ENCODE data around the gene ARHGAP33.

Gene ARHGAP33

DNA sequence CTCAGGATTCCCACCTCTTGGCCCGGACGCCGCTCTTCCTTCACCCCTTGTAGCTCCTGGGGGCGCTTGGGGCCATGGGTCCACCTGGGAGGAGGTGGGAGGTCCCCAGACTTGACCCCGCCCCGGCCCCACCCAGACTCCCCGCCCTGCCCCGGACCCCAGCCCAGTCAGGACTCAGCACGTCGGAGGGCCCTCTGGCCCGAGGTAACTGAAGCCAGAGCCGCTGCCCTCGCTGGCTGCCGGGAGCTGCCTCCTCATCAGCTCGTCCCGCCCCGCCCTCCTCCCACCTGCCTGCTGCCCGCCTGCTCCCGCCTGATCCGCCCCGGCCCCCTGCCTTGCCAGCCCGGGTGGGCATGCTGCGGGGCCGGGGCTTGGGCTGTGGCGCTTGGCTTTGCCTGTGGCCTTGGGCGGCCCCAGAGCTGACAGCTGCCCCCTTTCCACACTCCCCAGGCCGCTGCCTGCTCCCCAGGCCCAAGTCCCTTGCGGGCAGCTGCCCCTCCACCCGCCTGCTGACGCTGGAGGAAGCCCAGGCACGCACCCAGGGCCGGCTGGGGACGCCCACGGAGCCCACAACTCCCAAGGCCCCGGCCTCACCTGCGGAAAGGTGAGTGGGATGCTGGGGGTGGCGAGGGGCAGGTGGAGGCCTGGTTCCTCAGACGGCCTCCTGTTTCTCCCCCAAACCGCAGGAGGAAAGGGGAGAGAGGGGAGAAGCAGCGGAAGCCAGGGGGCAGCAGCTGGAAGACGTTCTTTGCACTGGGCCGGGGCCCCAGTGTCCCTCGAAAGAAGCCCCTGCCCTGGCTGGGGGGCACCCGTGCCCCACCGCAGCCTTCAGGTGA, 9.4 kb downstream of the ARHGAP33 start:
- DNase-seq (ENCODE audit: low spot score), result no peak
- Histone ChIP-seq H3K4me3 (no peak overlapping the region), H3K27ac (no peak overlapping the region)
- no peak for TF ChIP-seq CTCF (IDR thresholded peaks at IDR 0.05)

DNA sequence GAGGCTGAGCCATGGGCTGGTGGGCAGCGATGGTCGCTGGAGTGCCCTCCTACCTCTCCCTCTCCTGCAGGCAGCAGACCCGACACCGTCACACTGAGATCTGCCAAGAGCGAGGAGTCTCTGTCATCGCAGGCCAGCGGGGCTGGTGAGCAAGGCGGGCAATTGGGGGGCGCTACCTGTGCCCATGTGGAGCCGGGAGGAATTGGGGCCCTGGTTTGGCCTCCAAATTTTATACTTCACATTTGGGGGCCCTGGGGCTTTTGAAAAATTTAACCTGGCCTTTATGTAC, 9.9 kb downstream of the ARHGAP33 start:
- Histone ChIP-seq H3K27ac (no peak overlapping the region), H3K4me3 (no peak overlapping the region)
- no peak for TF ChIP-seq CTCF (IDR thresholded peaks at IDR 0.05)
- DNase-seq (ENCODE audit: low spot score), result no peak

- TF ChIP-seq CTCF (IDR thresholded peaks at IDR 0.05), result no peak
Measured at GRCh38 chr19:35786299-35787160, 11.2 kb downstream of the ARHGAP33 start.

GRCh38 chr19:35787227-35787799, 11.9 kb downstream of the ARHGAP33 start:
- H3K27ac ChIP-seq, result no peak overlapping the region
- no peak overlapping the region for H3K4me3 ChIP-seq
- no peak for TF ChIP-seq CTCF (IDR thresholded peaks at IDR 0.05)
- no peak for DNase-seq (ENCODE audit: low spot score)

More at GRCh38 chr19:35786299-35787160, 11.2 kb downstream of the ARHGAP33 start:
- Histone ChIP-seq H3K27ac (no peak overlapping the region), H3K4me3 (no peak overlapping the region)
- DNase-seq (ENCODE audit: low spot score), result no peak

DNA sequence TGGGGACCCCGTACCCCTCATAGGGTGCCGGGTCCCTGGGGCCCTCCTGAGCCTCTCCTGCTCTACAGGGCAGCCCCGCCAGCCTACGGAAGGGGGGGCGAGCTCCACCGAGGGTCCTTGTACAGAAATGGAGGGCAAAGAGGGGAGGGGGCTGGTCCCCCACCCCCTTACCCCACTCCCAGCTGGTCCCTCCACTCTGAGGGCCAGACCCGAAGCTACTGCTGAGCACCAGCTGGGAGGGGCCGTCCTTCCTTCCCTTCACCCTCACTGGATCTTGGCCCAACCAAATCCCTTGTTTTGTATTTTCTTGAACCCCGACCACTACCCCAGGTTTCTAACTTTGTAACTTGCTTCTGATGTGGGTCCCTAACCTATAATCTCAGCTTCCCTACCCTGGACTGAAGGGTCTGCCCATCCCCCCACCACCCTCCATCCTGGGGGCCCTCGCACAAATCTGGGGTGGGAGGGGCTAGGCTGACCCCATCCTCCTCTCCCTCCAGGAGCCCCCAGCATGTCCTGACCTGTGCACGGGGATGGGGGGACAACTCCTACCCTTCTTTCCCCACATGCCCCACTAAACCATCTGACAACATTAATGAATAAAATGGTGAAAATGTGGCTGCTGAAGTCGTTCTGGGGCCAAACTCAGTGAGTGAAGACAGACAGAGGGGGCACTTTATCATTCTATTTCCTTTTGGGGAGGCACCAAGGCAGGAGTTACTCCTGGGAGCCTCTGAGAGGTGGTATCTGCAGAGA, 13.0 kb downstream of the ARHGAP33 start:
- Histone ChIP-seq H3K4me3 (no peak overlapping the region), H3K27ac (no peak overlapping the region)
- DNase-seq (ENCODE audit: low spot score), result no peak
- no peak for TF ChIP-seq CTCF (IDR thresholded peaks at IDR 0.05)

DNA sequence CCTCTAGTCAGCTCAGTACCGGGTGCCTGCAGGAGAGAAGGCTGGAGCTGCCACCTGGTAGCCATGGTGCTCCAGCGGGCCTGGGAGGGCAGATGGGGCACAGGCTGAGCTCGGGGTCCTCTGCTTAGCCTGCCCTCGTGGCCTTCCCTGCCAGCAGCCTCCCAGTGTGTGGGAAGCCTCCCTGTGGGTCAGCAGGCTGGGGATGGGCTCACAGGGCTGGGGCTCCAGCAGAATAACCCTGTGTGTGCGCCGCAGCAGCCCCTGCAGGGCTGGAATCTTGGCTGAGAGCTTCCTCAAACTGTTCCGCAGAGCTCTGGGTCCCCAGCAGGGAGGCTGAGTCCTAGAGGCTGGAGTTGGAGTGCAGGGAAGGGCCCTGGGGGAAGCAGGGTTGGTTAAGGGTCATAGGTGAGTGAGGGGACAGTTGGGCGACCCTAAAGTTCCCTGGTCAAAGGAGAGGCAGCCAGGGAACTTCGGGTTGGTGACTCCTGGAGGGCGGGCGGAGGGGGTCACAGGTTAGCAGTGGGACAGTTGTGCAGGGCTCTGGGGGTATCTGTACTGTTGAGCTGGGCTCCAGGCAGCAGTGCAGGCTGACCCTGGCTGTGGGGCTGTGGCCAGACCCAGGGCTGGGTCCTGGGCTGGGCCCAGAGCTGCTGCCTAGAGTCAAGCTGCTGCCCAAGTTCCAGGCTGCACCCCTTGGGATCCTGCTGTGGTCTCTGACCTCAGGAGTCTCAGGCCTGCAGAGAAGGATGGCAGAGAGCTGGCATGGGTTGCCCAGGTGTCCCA, 14.0 kb downstream of the ARHGAP33 start:
- Histone ChIP-seq H3K27ac (no peak overlapping the region), H3K4me3 (no peak overlapping the region)
- no peak for TF ChIP-seq CTCF (IDR thresholded peaks at IDR 0.05)
- no peak for DNase-seq (ENCODE audit: low spot score)
